ENCODE measurements around the gene S100A1.
"Not testable (repeated sequence)": the region's sequence is repeated elsewhere in the genome, so short reads cannot be mapped to it uniquely, and the experiment has no call there.

S100A1 gene

GRCh38 chr1:153586347-153586746 is 41.9 kb upstream of the S100A1 start:
- no peak for DNase-seq
- no peak for TF ChIP-seq CTCF (IDR thresholded peaks at IDR 0.05; ENCODE audit: low read depth, low read length)
- Histone ChIP-seq H3K9me3 (no peaks in the 10 kb centered on the region), H3K4me3 (ENCODE audit: low read depth, low read length) (no peak overlapping the region), H3K36me3 (no peaks in the 10 kb centered on the region), H3K4me1 (peaks cover 6% of the 10 kb centered on the region; the same call in 1 of the 2 replicates), H3K27me3 (no peaks in the 10 kb centered on the region)

GRCh38 chr1:153587314-153587713 is 40.9 kb upstream of the S100A1 start:
- Histone ChIP-seq H3K4me3 (ENCODE audit: low read depth, low read length) (no peak overlapping the region), H3K4me1 (peaks cover 6% of the 10 kb centered on the region; the same call in 1 of the 2 replicates), H3K36me3 (no peaks in the 10 kb centered on the region), H3K27me3 (no peaks in the 10 kb centered on the region), H3K9me3 (no peaks in the 10 kb centered on the region)
- no peak for TF ChIP-seq CTCF (IDR thresholded peaks at IDR 0.05; ENCODE audit: low read depth, low read length)
- peak; percentile 45 for DNase-seq

- H3K27me3 ChIP-seq; H3K4me1 ChIP-seq; DNase-seq; H3K36me3 ChIP-seq; H3K9me3 ChIP-seq; H3K4me3 ChIP-seq (ENCODE audit: low read depth, low read length): not testable (repeated sequence)
Measured at GRCh38 chr1:153588033-153588432, 40.2 kb upstream of the S100A1 start.

GRCh38 chr1:153588482-153588881 is 39.8 kb upstream of the S100A1 start:
- TF ChIP-seq CTCF (IDR thresholded peaks at IDR 0.05; ENCODE audit: low read depth, low read length) = no peak
- H3K9me3 ChIP-seq = no peaks in the 10 kb centered on the region
- no peaks in the 10 kb centered on the region for H3K36me3 ChIP-seq
- H3K27me3 ChIP-seq = no peaks in the 10 kb centered on the region
- H3K4me3 ChIP-seq (ENCODE audit: low read depth, low read length) = no peak overlapping the region
- no peak for DNase-seq
- H3K4me1 ChIP-seq = peaks cover 6% of the 10 kb centered on the region; the same call in 1 of the 2 replicates

GRCh38 chr1:153592748-153593147 is 35.5 kb upstream of the S100A1 start:
- no peak for TF ChIP-seq CTCF (IDR thresholded peaks at IDR 0.05; ENCODE audit: low read depth, low read length)
- Histone ChIP-seq H3K4me3 (ENCODE audit: low read depth, low read length) (no peak overlapping the region), H3K27me3 (no peaks in the 10 kb centered on the region), H3K4me1 (peaks cover 1% of the 10 kb centered on the region; the same call in 1 of the 2 replicates), H3K9me3 (no peaks in the 10 kb centered on the region), H3K36me3 (no peaks in the 10 kb centered on the region)
- no peak for DNase-seq

GRCh38 chr1:153597206-153597605 is 31.0 kb upstream of the S100A1 start:
- DNase-seq = no peak
- Histone ChIP-seq H3K9me3 (no peaks in the 10 kb centered on the region), H3K4me1 (peaks cover 4% of the 10 kb centered on the region; the same call in 1 of the 2 replicates), H3K27me3 (no peaks in the 10 kb centered on the region), H3K36me3 (no peaks in the 10 kb centered on the region), H3K4me3 (ENCODE audit: low read depth, low read length) (no peak overlapping the region)
- TF ChIP-seq CTCF (IDR thresholded peaks at IDR 0.05; ENCODE audit: low read depth, low read length) = no peak

All from BE2C (cell line).